ENCODE results near the gene CRIM1.

Gene CRIM1

GRCh38 chr2:36456227-36457175 is 100.9 kb downstream of the CRIM1 start:
- peak; percentile 90 for DNase-seq
- no peaks in the 10 kb centered on the region for H3K27me3 ChIP-seq (ENCODE audit: control insufficient read depth in 1 of 2, insufficient read depth in 1 of 2, low read length in 2 of 2)

DNA sequence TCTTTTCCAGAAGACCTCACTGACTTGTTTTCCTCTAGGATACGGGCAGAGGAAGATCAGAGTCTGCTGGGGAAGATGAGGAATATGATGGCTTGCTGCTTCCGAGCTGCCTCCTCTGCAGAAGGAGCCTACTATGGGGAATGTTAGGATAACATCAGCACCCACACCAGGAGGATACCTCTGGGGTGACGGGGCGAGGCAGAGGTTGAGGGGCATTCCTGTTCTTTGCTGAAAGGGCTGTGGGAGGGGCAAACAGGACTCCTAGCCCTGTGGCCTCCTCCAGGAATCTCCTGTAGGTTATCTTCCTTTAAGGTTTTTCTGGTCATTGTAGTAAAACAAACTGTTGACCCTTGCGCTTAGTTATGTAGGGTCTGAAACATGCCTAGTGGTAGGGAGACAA is 102.5 kb downstream of the CRIM1 start:
- no peak overlapping the region for H3K4me2 ChIP-seq (ENCODE audit: low read length, poor library complexity, severe bottlenecking)
- H3K27ac ChIP-seq (ENCODE audit: low read length, poor library complexity, severe bottlenecking), result no peak overlapping the region
- H3K79me1 ChIP-seq (replicated peaks; ENCODE audit: low read length, poor library complexity, severe bottlenecking), result peaks cover 17% of the 10 kb centered on the region
- no peak overlapping the region for H2BK120ac ChIP-seq (ENCODE audit: low read depth, low read length)
- no peak overlapping the region for H3K18ac ChIP-seq (ENCODE audit: low read depth in 1 of 2, low read length in 2 of 2)
- H3K27me3 ChIP-seq (ENCODE audit: control insufficient read depth in 1 of 2, insufficient read depth in 1 of 2, low read length in 2 of 2), result no peaks in the 10 kb centered on the region
- H2BK15ac ChIP-seq (ENCODE audit: low read depth, poor library complexity, severe bottlenecking), result no peak overlapping the region
- no peak overlapping the region for H2AFZ ChIP-seq (ENCODE audit: low read depth, low read length)
- peak overlapping the region; percentile 2 for H2AK5ac ChIP-seq (ENCODE audit: low read length, severe bottlenecking)
- peaks cover 16 to 20% of the 10 kb centered on the region in 2 experiments for H3K36me3 ChIP-seq (ENCODE audit: control insufficient read depth in 1 of 2, insufficient read depth in 2 of 2, low read depth in 1 of 2, low read length in 2 of 2)
- 75% methylated on average over 5 of the region's 5 CpGs for WGBS
- DNase-seq, result no peak
- no peak overlapping the region for H3K9ac ChIP-seq (ENCODE audit: low read length)
- H4K8ac ChIP-seq (ENCODE audit: low read length), result no peak overlapping the region
- no peak overlapping the region for H3K4ac ChIP-seq (ENCODE audit: low read depth in 1 of 2, low read length in 2 of 2)
- H3K9me3 ChIP-seq (ENCODE audit: control insufficient read depth, low read length), result no peaks in the 10 kb centered on the region
- H4K91ac ChIP-seq (ENCODE audit: low read length), result no peak overlapping the region
- no peak overlapping the region for H3K14ac ChIP-seq (ENCODE audit: low read length in 2 of 2)
- H2BK12ac ChIP-seq (ENCODE audit: low read length in 2 of 2), result peak overlapping the region in 1 of 2 experiments; percentile 8
- H3K4me3 ChIP-seq (ENCODE audit: insufficient read depth in 1 of 2, low read depth in 1 of 2, low read length in 2 of 2), result no peak overlapping the region
- peak overlapping the region in 1 of 2 experiments; percentile 6 for H3K23ac ChIP-seq (ENCODE audit: low read length in 2 of 2)
- H3K4me1 ChIP-seq (ENCODE audit: control insufficient read depth, insufficient read depth, low read depth, low read length), result peaks cover 27% of the 10 kb centered on the region
- H2BK5ac ChIP-seq (ENCODE audit: low read depth, low read length, poor library complexity, severe bottlenecking), result no peak overlapping the region

More at GRCh38 chr2:36456227-36457175, 100.9 kb downstream of the CRIM1 start:
- Histone ChIP-seq H2BK120ac (ENCODE audit: low read depth, low read length) (peak overlapping the region; percentile 57), H4K91ac (ENCODE audit: low read length) (no peak overlapping the region), H2AK5ac (ENCODE audit: low read length, severe bottlenecking) (peak overlapping the region; percentile 63), H3K4me3 (ENCODE audit: insufficient read depth in 1 of 2, low read depth in 1 of 2, low read length in 2 of 2) (peak overlapping the region in 1 of 2 experiments; percentile 48), H3K9me3 (ENCODE audit: control insufficient read depth, low read length) (no peaks in the 10 kb centered on the region), H3K23ac (ENCODE audit: low read length in 2 of 2) (no peak overlapping the region), H3K4me2 (ENCODE audit: low read length, poor library complexity, severe bottlenecking) (no peak overlapping the region), H3K14ac (ENCODE audit: low read length in 2 of 2) (no peak overlapping the region), H2AFZ (ENCODE audit: low read depth, low read length) (no peak overlapping the region), H2BK12ac (ENCODE audit: low read length in 2 of 2) (peak overlapping the region in 1 of 2 experiments; percentile 38), H3K4me1 (ENCODE audit: control insufficient read depth, insufficient read depth, low read depth, low read length) (peaks cover 27% of the 10 kb centered on the region), H3K18ac (ENCODE audit: low read depth in 1 of 2, low read length in 2 of 2) (peak overlapping the region; percentile 6 to 30), H3K79me1 (replicated peaks; ENCODE audit: low read length, poor library complexity, severe bottlenecking) (peaks cover 19% of the 10 kb centered on the region), H3K4ac (ENCODE audit: low read depth in 1 of 2, low read length in 2 of 2) (no peak overlapping the region), H2BK15ac (ENCODE audit: low read depth, poor library complexity, severe bottlenecking) (peak overlapping the region; percentile 88), H3K27ac (ENCODE audit: low read length, poor library complexity, severe bottlenecking) (peak overlapping the region; percentile 24), H3K9ac (ENCODE audit: low read length) (peak overlapping the region; percentile 53), H2BK5ac (ENCODE audit: low read depth, low read length, poor library complexity, severe bottlenecking) (no peak overlapping the region), H3K36me3 (ENCODE audit: control insufficient read depth in 1 of 2, insufficient read depth in 2 of 2, low read depth in 1 of 2, low read length in 2 of 2) (peaks cover 16 to 17% of the 10 kb centered on the region in 2 experiments), H4K8ac (ENCODE audit: low read length) (peak overlapping the region; percentile 94)
- WGBS, result 53% methylated on average over 13 of the region's 17 CpGs

DNA sequence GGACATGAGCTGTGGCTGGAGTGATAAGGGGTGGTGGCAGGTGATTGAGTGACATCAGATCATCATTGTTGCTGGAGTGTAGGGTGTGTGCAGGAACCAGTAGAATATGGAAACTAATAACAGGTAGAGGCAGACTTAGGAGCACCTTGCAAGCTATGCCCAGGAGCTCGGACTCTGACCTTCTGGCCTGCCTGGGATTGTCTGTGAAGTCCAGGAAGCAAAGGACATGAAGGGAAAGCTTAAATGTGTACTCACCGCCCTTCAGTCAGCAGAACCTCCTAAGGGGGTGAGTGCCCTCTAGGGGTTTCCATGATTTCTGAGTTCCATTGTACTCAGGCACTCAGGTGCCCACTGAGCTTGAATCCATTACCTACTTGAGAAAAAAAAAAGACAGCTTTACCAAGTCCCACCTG is 104.2 kb downstream of the CRIM1 start:
- H3K4me3 ChIP-seq (ENCODE audit: insufficient read depth in 1 of 2, low read depth in 1 of 2, low read length in 2 of 2), result no peak overlapping the region
- peak overlapping the region; percentile 91 for H2BK15ac ChIP-seq (ENCODE audit: low read depth, poor library complexity, severe bottlenecking)

More for the DNA sequence above, 104.2 kb downstream of the CRIM1 start:
- Histone ChIP-seq H3K27ac (ENCODE audit: low read length, poor library complexity, severe bottlenecking) (peak overlapping the region; percentile 58), H3K14ac (ENCODE audit: low read length in 2 of 2) (no peak overlapping the region), H3K23ac (ENCODE audit: low read length in 2 of 2) (no peak overlapping the region), H3K4me2 (ENCODE audit: low read length, poor library complexity, severe bottlenecking) (no peak overlapping the region), H2BK5ac (ENCODE audit: low read depth, low read length, poor library complexity, severe bottlenecking) (peak overlapping the region; percentile 57), H3K9me3 (ENCODE audit: control insufficient read depth, low read length) (no peaks in the 10 kb centered on the region), H4K8ac (ENCODE audit: low read length) (peak overlapping the region; percentile 83), H3K36me3 (ENCODE audit: control insufficient read depth in 1 of 2, insufficient read depth in 2 of 2, low read depth in 1 of 2, low read length in 2 of 2) (peaks cover 16 to 33% of the 10 kb centered on the region in 2 experiments), H3K18ac (ENCODE audit: low read depth in 1 of 2, low read length in 2 of 2) (peak overlapping the region in 1 of 2 experiments; percentile 68), H2BK12ac (ENCODE audit: low read length in 2 of 2) (peak overlapping the region; percentile 59 to 65), H3K79me1 (replicated peaks; ENCODE audit: low read length, poor library complexity, severe bottlenecking) (peaks cover 19% of the 10 kb centered on the region), H2BK120ac (ENCODE audit: low read depth, low read length) (no peak overlapping the region), H3K4me1 (ENCODE audit: control insufficient read depth, insufficient read depth, low read depth, low read length) (peaks cover 31% of the 10 kb centered on the region), H3K27me3 (ENCODE audit: control insufficient read depth in 1 of 2, insufficient read depth in 1 of 2, low read length in 2 of 2) (no peaks in the 10 kb centered on the region), H3K4ac (ENCODE audit: low read depth in 1 of 2, low read length in 2 of 2) (peak overlapping the region in 1 of 2 experiments; percentile 60), H2AK5ac (ENCODE audit: low read length, severe bottlenecking) (peak overlapping the region; percentile 91), H4K91ac (ENCODE audit: low read length) (peak overlapping the region; percentile 90), H2AFZ (ENCODE audit: low read depth, low read length) (no peak overlapping the region), H3K9ac (ENCODE audit: low read length) (no peak overlapping the region)
- peak; percentile 75 for DNase-seq
- 53% methylated on average over 2 of the region's 2 CpGs for WGBS

All from mesenchymal stem cell (in vitro differentiated cells and primary cell).